Activated CD8-positive, alpha-beta memory T cell treated with anti-CD3 and anti-CD28 coated beads, Interleukin-2, amount 50 U/mL, for 1 hour (primary cell): ENCODE results near the gene USP10.

Experiments used
- DNase-seq: peaks from one replicate; pipeline ENCODE4 v3.0.0-alpha.2; 2020; ENCODE audit errors: extremely low read depth

USP10 gene

GRCh38 chr16:84769416-84769815, 69.6 kb downstream of the USP10 start:
- no peak for DNase-seq

DNA sequence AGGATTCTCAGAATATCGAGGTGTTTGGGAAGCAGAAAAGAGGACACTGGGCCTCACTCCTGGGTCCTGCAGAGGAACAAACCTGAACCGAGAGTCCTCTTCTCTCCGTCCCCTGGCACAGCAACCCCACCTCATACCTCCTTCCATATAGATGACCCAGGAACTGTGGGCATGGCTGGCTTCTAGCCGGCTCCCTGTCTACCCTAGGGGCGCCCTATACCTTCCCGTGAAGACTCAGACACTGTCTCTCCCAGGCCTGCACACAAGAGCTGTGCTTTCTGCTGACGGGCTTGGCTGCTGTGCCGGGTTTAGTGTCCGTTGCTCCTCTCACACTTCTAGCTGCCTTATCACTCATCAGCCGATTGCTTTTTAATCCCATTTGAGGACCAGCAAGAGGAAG, 73.5 kb downstream of the USP10 start:
- DNase-seq: no peak

DNA sequence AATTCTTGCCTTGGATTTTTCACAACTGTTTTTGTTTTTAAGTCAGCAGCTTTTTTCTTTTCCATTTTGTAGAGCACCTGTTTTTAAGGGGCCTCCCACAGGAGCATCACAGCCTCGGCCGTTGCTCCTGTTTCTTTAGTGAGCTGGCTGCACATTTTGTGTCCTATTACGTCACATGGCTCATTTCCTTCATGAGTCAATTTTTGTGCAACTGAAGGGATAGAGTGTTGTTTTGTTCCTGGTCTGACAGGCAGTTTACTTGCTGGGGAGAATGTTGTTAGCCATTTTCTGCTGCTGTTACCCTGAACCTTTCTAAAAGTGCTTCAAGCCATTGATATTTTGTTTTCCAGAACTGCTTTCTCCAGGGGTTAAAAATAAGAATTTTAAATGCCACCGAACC, 75.0 kb downstream of the USP10 start:
- DNase-seq: no peak

DNA sequence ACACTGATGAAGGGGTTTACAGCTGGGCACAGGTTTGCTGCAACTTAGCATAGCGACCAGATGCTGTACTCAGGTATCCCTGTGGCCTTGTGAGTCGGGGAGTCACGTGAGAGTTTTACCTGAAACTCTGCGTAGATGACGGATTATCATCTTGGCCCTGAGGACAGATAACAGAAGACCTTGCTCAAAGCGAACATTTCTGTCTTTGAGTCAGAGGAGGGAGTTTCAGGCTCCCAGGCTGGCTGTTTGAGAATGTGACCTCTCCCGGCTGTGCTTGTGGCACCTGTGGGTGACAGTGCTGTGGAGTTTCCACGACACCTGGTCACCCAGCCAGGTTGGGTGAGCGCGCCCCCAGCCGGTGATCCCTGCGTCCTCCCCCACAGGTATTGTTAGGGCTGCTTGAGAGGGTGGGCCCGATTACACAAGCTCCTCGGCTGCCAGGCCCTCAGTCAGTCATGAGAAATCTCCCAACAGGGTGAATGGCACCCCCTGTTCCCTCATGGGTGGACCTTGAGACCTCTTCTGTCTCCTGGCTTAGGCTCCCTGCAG, 75.5 kb downstream of the USP10 start:
- no peak for DNase-seq

DNA sequence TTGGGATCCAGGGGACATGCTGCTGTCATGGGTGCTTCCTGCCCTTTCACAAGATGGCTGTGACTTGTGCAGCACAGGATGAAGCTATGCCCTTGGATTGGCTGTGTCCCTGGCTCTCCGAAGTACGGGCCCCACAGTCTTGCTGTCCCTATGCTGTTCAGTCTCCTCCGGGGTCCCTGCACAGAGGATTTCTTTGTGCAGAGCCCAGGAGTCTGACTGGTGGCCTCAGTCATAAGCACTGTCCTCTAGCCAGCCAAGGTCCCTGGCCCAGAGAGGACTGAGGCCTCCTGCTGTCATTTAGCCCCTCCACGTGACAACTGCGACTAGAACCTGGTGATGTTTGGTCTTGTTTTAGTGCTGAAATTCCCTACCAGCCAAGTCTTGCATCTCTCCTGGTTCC, 77.6 kb downstream of the USP10 start:
- no peak for DNase-seq

GRCh38 chr16:84778720-84779119, 78.9 kb downstream of the USP10 start:
- no peak for DNase-seq

DNA sequence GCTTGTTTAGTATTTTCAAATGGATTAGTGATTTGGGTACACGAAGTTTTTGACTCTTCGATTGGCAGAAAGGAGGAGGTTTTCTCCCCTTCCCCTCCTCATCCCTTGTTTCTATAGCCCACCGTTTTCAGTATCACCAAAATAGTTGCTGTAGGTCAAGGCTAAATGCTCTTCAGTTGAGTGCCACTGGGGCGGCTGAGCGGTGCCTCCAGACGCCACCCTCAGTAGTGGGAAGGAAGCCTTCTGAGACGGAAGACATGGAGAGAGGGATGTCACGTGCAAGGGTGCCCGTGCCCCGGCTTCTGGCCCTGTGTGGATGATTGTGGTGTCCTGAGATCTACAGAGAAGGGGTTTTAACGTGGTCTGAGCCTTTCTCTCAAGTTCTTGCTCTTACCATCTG, 80.3 kb downstream of the USP10 start:
- DNase-seq: no peak

DNA sequence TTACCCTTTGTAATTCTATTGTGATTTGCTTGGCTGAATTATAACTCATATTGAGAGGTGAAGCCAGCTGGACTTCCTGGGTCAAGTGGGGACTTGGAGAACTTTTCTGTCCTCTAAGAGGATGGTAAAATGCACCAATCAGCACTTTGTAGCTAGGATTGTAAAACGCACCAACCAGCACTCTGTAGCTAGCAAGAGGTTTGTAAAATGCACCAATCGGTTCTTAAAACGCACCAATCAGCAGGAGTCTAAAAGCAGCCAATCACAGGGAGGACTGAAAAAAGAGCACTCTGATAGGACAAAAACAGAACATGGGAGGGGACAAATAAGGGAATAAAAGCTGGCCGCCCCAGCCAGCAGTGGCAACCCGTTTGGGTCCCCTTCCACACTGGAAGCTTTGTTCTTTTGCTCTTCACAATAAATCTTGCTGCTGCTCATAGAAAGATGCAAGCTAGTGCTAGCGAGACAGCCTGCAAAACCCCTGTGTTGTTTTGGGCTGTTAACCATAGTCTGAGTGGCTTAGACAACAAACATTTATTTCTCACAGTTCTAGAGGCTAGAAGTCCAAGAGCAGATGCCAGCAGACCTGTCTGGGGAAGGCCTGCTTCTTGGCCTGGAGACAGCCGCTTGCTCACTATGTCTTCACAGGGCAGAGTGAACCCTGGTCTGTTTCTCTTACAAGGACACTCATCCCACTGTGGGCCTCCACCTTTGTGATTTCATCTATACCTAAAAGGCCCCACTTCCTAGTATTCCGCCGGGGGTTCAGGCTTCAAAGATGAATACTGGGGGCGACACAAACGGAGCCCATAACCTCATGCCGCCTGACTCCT, 81.0 kb downstream of the USP10 start:
- no peak for DNase-seq

DNA sequence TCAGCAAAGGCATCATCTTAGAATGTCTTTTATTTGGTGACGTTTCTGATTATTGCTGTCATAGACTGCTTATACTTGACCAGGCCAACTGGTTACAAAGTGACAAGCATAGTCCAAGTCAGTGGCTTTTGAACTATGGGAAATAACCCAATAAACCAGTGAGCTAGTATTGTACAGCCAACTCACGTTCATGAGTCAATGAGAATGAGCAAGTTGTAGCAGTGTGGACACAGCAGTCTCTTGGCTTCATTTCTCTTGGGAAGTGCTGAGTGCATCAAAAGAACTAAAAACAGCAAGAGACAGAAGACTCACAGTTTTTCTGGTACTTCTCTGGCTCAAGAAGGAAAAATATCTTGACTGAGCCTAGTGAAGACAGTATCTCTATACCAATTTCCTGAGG, 83.0 kb downstream of the USP10 start:
- no peak for DNase-seq

- DNase-seq: no peak
Observed at GRCh38 chr16:84785843-84786581, 86.2 kb downstream of the USP10 start.

GRCh38 chr16:84786605-84787262, 86.9 kb downstream of the USP10 start:
- no peak for DNase-seq

DNA sequence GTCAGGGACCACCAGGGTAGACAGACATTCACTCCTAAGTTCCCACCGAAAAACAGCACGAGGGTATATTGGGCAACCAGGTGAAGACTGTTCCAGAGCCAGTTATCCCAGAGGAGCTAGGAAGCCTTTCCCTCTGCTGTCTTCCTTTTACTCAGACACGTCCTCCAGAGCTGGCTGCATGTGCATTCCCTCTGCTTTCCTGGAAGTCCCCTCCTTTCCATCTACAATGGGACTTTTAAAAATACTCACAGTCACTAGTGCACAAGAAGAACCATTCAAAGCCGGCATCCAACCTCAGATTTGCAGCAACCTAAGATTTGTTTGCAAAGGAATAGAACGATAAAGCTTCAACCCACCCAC, 87.4 kb downstream of the USP10 start:
- no peak for DNase-seq

DNA sequence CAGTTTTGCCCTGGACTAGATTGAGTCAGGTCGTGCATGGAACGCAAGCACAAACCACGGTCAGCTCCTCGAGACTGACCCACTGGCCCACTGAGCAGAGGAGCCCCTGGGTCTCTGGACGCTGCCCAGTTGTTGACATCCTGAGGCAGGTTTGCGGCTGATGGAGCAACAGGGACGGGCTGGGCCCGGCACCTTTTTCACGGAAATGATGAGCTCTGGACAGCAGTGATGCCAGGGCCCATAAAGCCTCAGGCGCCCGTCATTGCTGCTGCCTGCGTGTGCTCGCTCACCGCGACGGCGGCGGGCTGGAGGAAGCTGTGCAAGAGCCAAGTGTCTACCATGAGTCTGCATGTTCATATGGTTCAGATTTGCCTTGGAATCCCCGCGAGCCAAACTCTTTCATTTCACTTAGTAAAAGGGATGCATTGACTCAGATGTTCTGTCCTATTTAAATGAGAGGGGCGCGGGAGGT, 89.2 kb downstream of the USP10 start:
- DNase-seq: no peak

- DNase-seq: no peak
Observed at GRCh38 chr16:84789431-84789830, 89.6 kb downstream of the USP10 start.

DNA sequence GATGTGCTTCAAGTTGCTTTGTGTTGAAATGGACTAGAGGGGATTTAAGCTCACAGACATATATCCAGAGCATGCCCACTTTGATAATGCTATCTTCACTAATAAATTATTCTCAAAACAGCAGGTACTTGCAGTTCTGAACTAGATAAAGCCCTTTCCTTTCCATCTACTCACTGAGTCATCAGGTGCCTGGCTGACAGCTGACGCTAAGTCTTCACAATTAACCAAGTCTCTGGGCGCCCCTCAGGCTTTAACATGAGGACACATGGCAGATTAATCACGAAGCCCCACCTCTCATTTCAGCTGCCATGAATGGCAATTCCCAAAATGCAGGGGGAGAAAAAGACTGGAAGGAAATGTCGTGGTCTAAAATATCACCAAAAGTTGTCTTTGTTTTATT, 90.5 kb downstream of the USP10 start:
- no peak for DNase-seq

GRCh38 chr16:84791088-84791487, 91.3 kb downstream of the USP10 start:
- no peak for DNase-seq

GRCh38 chr16:84791501-84791900, 91.7 kb downstream of the USP10 start:
- DNase-seq: no peak

- no peak for DNase-seq
Observed at GRCh38 chr16:84794186-84794585, 94.4 kb downstream of the USP10 start.

- no peak for DNase-seq
Observed at GRCh38 chr16:84794626-84795025, 94.8 kb downstream of the USP10 start.

- no peak for DNase-seq
Observed at GRCh38 chr16:84795329-84796053, 95.7 kb downstream of the USP10 start.

GRCh38 chr16:84800158-84800978, 100.6 kb downstream of the USP10 start:
- no peak for DNase-seq
